SK-N-SH (cell line): ENCODE data around the gene EFNB2. TPM values are rescaled to one million over a fixed set of nuclear protein-coding genes. Genes with fewer than 3 reads are reported as not detected.

Source experiments
- CTCF ChIA-PET: fragments of 300-600, 350-600 bp; formaldehyde crosslinking; extraction: SDS; loops from one replicate; lab custom pipeline; 2021; lab: Yijun Ruan, JAX
- POLR2A ChIA-PET: fragments of 350-600 bp; sonication (Branson Sonifier 250); formaldehyde crosslinking; extraction: SDS; loops from one replicate; lab custom pipeline; 2020; ENCODE audit warnings: antibody characterized with exemption, inconsistent platforms; lab: Yijun Ruan, JAX
- DNase-seq: peaks from one replicate; pipeline ENCODE4 v3.0.0; 2012
- H2AFZ ChIP-seq: fragments of 200-600 bp; sonication (generic); 2 replicates; pipeline ENCODE4 v1.8.1; 2016; ENCODE audit warnings: antibody characterized with exemption, mild to moderate bottlenecking, low read depth
- H3F3A ChIP-seq: fragments of 200-600 bp; sonication (generic); replicated peaks from 2 replicates; pipeline ENCODE3; 2016; ENCODE audit warnings: antibody characterized with exemption, mild to moderate bottlenecking; ENCODE audit not compliant: insufficient read depth
- H3K27ac ChIP-seq, 2 experiments: fragments of 200-500 bp in 1 of 2; fragments of 200-600 bp in 1 of 2; sonication (Bioruptor generic) in 1 of 2; sonication (generic), shearing (Covaris generic) in 1 of 2; 2 replicates each; pipeline versions ENCODE4 v1.5.1 to v1.6.1; 2014 to 2016; ENCODE audit warnings: low read depth in 2 of 2, inconsistent platforms in 1 of 2, low read length in 1 of 2, mild to moderate bottlenecking in 1 of 2, mixed read lengths in 1 of 2
- H3K27me3 ChIP-seq: fragments of 200-600 bp; sonication (generic), shearing (Covaris generic); 2 replicates; pipeline ENCODE4 v1.6.1; 2016; ENCODE audit warnings: mixed run types; ENCODE audit not compliant: insufficient read depth
- H3K36me3 ChIP-seq, 2 experiments: fragments of 200-500 bp in 1 of 2; fragments of 200-600 bp in 1 of 2; sonication (Bioruptor generic) in 1 of 2; sonication (generic) in 1 of 2; replicated peaks in 1 of 2; 2 replicates each; pipeline versions ENCODE3 to v1.5.1; 2014 to 2016; ENCODE audit warnings: low read length in 1 of 2, mild to moderate bottlenecking in 1 of 2; ENCODE audit not compliant: insufficient read depth in 2 of 2, control insufficient read depth in 1 of 2
- H3K4me1 ChIP-seq, 2 experiments: fragments of 200-500 bp in 1 of 2; fragments of 200-600 bp in 1 of 2; sonication (Bioruptor generic) in 1 of 2; sonication (generic), shearing (Covaris generic) in 1 of 2; 2 replicates each; pipeline versions ENCODE4 v1.5.1 to v1.6.1; 2014 to 2016; ENCODE audit warnings: low read depth in 1 of 2, low read length in 1 of 2, mixed run types in 1 of 2; ENCODE audit not compliant: insufficient read depth in 2 of 2, control insufficient read depth in 1 of 2
- H3K4me2 ChIP-seq: fragments of 200-600 bp; sonication (generic), shearing (Covaris generic); 2 replicates; pipeline ENCODE4 v1.6.1; 2017; ENCODE audit warnings: mixed run types
- H3K4me3 ChIP-seq, 2 experiments: fragments of 200-500 bp in 1 of 2; fragments of 200-600 bp in 1 of 2; sonication (Bioruptor generic) in 1 of 2; sonication (generic), shearing (Covaris generic) in 1 of 2; 2 replicates each; pipeline versions ENCODE4 v1.5.1 to v1.8.1; 2014 to 2016; ENCODE audit warnings: low read depth in 2 of 2, inconsistent platforms in 1 of 2, low read length in 1 of 2, mild to moderate bottlenecking in 1 of 2, mixed read lengths in 1 of 2, moderate library complexity in 1 of 2
- H3K79me2 ChIP-seq: fragments of 200-600 bp; sonication (generic); 2 replicates; pipeline ENCODE4 v1.8.1; 2017; ENCODE audit warnings: mild to moderate bottlenecking; ENCODE audit not compliant: insufficient read depth
- H3K9ac ChIP-seq: fragments of 200-600 bp; sonication (generic); 2 replicates; pipeline ENCODE4 v1.6.1; 2017; ENCODE audit warnings: mixed run types
- H3K9me2 ChIP-seq: fragments of 200-600 bp; sonication (generic); 2 replicates; pipeline ENCODE4 v1.6.1; 2017; ENCODE audit warnings: mixed run types
- H3K9me3 ChIP-seq: fragments of 200-600 bp; sonication (generic); 2 replicates; pipeline ENCODE4 v1.6.1; 2017; ENCODE audit warnings: mixed run types, mild to moderate bottlenecking, moderate library complexity
- H4K20me1 ChIP-seq: fragments of 200-600 bp; sonication (generic); 2 replicates; pipeline ENCODE4 v1.6.1; 2017; ENCODE audit warnings: mild to moderate bottlenecking, mixed run types; ENCODE audit not compliant: insufficient read depth
- CTCF ChIP-seq: fragments of 200-600 bp; sonication (generic); IDR thresholded peaks from 2 replicates; pipeline ENCODE4 v1.6.1; 2017; ENCODE audit warnings: antibody characterized with exemption, mild to moderate bottlenecking, moderate library complexity
- ELF1 ChIP-seq: IDR thresholded peaks from 2 replicates; pipeline ENCODE4 v1.4.0; 2012
- EP300 ChIP-seq, 2 experiments: IDR thresholded peaks; 2 replicates each; pipeline versions ENCODE4 v1.4.0 to v1.6.1; 2012; ENCODE audit warnings: borderline replicate concordance in 1 of 2, low read depth in 1 of 2, low read length in 1 of 2
- FOXM1 ChIP-seq: IDR thresholded peaks from 2 replicates; pipeline ENCODE4 v1.4.0; 2012; ENCODE audit warnings: low read depth, mild to moderate bottlenecking
- GATA2 ChIP-seq: sonication (generic); formaldehyde crosslinking; IDR thresholded peaks from 2 replicates; pipeline ENCODE4 v1.5.0; 2020; ENCODE audit warnings: mild to moderate bottlenecking, missing genetic modification reagents
- MEF2A ChIP-seq: IDR thresholded peaks from 2 replicates; pipeline ENCODE4 v1.4.0; 2012; ENCODE audit warnings: low read depth, borderline replicate concordance
- PBX3 ChIP-seq: IDR thresholded peaks from 2 replicates; pipeline ENCODE4; 2012
- RCOR1 ChIP-seq: fragments of 150-350 bp; IDR thresholded peaks from 2 replicates; pipeline ENCODE4 v1.6.1; 2017; ENCODE audit warnings: antibody characterized with exemption, low read length
- SIN3A ChIP-seq: IDR thresholded peaks from 2 replicates; pipeline ENCODE4 v1.6.1; 2012; ENCODE audit warnings: low read depth, mild to moderate bottlenecking, low read length, moderate library complexity, borderline replicate concordance
- TAF1 ChIP-seq: IDR thresholded peaks from 2 replicates; pipeline ENCODE4 v1.6.1; 2012; ENCODE audit warnings: low read depth, mild to moderate bottlenecking, low read length, moderate library complexity, borderline replicate concordance
- TEAD4 ChIP-seq: IDR thresholded peaks from 2 replicates; pipeline ENCODE4 v1.4.0; 2012; ENCODE audit warnings: mild to moderate bottlenecking, borderline replicate concordance; ENCODE audit not compliant: insufficient read depth
- USF2 ChIP-seq: fragments of 150-350 bp; IDR thresholded peaks from 2 replicates; pipeline ENCODE4 v1.6.1; 2017; ENCODE audit warnings: antibody characterized with exemption, low read length, low read depth, borderline replicate concordance
- WGBS: methylation state at CpG from one replicate; pipeline ENCODE4 v1.1.6; 2017; ENCODE audit warnings: low lambda C conversion rate; 5-methylcytosine and 5-hydroxymethylcytosine counted together
- polyA plus RNA-seq, 3 experiments: library from polyadenylated mRNA; depleted of rRNA; stranded (reverse); fragments of >200 nt; gene quantifications; 2 replicates each; pipeline ENCODE4 v1.2.3, GENCODE V29; 2012
- TF ChIP-seq, protein P1 (sequence below): IDR thresholded peaks from 2 replicates; pipeline ENCODE4 v1.4.0; 2012; ENCODE audit warnings: low read depth, borderline replicate concordance
- TF ChIP-seq, protein P2 (sequence below): IDR thresholded peaks from 2 replicates; pipeline ENCODE4 v1.6.1; 2012; ENCODE audit warnings: mild to moderate bottlenecking, low read depth, low read length, moderate library complexity

Gene EFNB2
- polyA plus RNA-seq, 1 of the 3 experiments (the other 2 are of a cell fraction) = 3.0 TPM

DNA sequence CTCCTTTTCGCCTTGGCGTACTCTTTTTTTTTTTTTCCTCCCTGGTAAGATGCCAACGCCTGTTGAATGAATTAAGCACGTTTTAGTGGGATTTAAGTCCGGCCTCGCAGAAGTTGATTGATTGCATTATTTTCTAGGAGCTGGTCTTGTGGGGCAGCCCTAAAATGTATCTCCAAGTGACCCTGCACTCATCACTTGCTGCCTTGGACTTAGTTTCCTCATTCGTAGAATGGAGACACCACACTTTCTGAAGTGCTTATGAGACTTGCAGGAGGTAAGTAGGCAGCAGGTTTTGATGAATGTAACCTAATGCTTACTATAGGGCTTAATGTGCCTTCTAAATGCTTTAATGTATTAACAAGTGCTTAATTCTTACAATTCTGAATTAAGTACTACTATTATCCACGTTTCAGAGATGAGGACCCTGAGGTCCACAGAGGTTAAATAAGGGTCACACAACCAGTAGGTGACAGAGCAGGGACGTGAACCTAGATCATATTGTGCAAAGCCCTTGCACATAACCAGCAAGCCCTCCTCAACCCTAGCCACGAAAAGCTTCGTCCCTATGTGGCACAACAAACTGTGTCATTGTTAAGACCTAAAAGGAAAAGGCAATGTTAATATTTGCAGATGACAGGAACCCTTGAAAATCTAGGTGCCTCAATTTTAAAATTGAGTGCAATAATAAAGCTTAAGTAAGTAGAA, 33.0 kb upstream of the EFNB2 start:
- ChIA-PET CTCF (interaction anchor here (1.0 to 2.0 kb wide), 3 partner anchors 32 to 52 kb away, joined by 3 to 6 read pairs (median 6); no protein-coding TSS in a partner anchor), POLR2A (no interaction called here)
- TF ChIP-seq TAF1 = no peak
- TF ChIP-seq GATA2 (CRISPR knock-in tag) = no peak
- no peak for TF ChIP-seq ELF1
- TF ChIP-seq FOXM1 = no peak
- no peak for TF ChIP-seq RCOR1
- TF ChIP-seq, protein P1, sequence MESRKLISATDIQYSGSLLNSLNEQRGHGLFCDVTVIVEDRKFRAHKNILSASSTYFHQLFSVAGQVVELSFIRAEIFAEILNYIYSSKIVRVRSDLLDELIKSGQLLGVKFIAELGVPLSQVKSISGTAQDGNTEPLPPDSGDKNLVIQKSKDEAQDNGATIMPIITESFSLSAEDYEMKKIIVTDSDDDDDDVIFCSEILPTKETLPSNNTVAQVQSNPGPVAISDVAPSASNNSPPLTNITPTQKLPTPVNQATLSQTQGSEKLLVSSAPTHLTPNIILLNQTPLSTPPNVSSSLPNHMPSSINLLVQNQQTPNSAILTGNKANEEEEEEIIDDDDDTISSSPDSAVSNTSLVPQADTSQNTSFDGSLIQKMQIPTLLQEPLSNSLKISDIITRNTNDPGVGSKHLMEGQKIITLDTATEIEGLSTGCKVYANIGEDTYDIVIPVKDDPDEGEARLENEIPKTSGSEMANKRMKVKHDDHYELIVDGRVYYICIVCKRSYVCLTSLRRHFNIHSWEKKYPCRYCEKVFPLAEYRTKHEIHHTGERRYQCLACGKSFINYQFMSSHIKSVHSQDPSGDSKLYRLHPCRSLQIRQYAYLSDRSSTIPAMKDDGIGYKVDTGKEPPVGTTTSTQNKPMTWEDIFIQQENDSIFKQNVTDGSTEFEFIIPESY = no peak
- no peak for TF ChIP-seq PBX3
- TF ChIP-seq, protein P2, sequence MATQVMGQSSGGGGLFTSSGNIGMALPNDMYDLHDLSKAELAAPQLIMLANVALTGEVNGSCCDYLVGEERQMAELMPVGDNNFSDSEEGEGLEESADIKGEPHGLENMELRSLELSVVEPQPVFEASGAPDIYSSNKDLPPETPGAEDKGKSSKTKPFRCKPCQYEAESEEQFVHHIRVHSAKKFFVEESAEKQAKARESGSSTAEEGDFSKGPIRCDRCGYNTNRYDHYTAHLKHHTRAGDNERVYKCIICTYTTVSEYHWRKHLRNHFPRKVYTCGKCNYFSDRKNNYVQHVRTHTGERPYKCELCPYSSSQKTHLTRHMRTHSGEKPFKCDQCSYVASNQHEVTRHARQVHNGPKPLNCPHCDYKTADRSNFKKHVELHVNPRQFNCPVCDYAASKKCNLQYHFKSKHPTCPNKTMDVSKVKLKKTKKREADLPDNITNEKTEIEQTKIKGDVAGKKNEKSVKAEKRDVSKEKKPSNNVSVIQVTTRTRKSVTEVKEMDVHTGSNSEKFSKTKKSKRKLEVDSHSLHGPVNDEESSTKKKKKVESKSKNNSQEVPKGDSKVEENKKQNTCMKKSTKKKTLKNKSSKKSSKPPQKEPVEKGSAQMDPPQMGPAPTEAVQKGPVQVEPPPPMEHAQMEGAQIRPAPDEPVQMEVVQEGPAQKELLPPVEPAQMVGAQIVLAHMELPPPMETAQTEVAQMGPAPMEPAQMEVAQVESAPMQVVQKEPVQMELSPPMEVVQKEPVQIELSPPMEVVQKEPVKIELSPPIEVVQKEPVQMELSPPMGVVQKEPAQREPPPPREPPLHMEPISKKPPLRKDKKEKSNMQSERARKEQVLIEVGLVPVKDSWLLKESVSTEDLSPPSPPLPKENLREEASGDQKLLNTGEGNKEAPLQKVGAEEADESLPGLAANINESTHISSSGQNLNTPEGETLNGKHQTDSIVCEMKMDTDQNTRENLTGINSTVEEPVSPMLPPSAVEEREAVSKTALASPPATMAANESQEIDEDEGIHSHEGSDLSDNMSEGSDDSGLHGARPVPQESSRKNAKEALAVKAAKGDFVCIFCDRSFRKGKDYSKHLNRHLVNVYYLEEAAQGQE = no peak
- no peak for TF ChIP-seq MEF2A
- no peak for TF ChIP-seq SIN3A
- TF ChIP-seq EP300 (IDR thresholded peaks at IDR 0.05; ENCODE audit: borderline replicate concordance in 1 of 2, low read depth in 1 of 2, low read length in 1 of 2) = no peak
- no peak for TF ChIP-seq CTCF
- TF ChIP-seq USF2 = no peak
- no peak for TF ChIP-seq TEAD4
- Histone ChIP-seq H3K27ac (peak overlapping the region in 1 of 2 experiments; percentile 55; a peak in 1 of 4 replicates), H3K4me3 (peak overlapping the region; percentile 78 to 97), H3K4me2 (peak overlapping the region; percentile 79), H3K79me2 (peaks cover 45% of the 10 kb centered on the region), H3K9me3 (no peaks in the 10 kb centered on the region), H4K20me1 (peaks cover 37% of the 10 kb centered on the region), H3K4me1 (peaks cover 9 to 11% of the 10 kb centered on the region in 2 experiments; a peak in 3 of 4 replicates), H3F3A (no peaks in the 10 kb centered on the region), H3K9me2 (no peaks in the 10 kb centered on the region), H3K27me3 (no peaks in the 10 kb centered on the region), H2AFZ (peak overlapping the region; percentile 93), H3K9ac (peak overlapping the region; percentile 96; the same call in 1 of the 2 replicates), H3K36me3 (no peaks in the 10 kb centered on the region)
- WGBS = 37% methylated on average over 11 of the region's 11 CpGs
- DNase-seq = no peak
